ENCODE data around the gene HIC1.

Gene HIC1

DNA sequence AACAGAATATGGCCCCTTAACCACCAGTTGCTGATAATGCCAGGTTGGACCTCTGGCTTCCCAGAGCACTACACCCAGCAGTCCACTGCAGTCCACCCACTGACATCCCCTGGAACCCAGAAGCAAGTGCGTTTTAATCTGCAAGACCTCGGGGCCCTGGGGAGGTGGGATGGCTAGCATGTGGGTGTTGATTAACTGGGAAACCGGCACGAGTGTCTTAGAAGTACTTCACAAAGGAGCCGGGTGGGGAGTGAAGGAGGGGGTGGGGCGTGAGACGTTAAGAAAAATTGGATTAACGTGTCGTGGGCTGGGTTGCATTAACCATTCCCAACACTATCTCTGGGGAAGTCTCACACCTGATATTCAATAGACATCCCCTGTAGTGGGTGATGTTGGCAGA, 6.1 kb upstream of the HIC1 start:
- peak; percentile 29 for DNase-seq

DNA sequence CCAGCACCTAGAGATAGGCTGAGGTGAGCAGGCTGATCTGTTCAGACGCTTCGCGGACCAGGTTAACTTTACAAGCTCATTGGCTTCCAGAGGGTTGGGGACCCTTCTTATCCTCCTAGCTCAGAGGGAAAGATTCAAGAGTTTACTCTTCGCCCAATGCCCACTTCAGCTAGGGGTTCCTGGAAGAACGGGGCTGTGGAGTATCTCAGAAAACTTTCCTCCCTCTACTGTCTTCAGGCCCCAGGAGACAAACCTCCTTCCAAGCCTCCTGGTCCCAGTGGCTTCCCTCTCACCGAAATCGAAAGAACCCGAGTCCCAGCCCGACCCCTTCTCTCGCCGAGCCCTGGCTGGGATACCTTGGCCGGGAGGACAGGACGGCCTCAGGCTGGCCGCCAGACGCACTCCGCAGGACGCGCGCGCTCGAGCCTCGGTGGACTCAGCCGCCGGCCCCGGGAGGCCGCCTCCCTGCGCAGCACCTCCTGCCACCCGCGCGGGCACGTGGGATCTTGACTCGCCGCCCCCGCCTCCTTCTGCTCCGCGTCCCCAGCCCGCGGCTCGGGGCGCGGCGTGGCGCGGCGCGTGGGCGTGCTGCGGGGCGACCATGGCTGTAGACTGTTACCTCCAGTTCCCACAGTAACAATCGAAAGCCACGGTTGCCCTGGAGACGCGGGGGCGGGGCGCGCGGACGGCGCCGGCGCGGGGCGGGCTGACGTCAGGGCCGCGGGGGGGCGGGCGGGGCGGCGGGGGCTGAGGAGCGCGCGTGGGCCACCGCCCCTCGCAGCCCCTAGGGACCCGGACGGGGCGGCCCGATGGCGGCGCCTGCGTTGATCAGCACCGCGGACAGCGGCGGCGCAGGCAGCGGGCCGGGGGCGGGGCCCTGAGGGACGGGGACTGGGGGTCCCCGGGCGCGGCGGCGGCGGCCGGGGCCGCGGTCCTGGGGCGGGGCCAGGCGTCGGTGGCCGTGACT, 5.3 kb upstream of the HIC1 start:
- DNase-seq: peak; percentile 93

DNA sequence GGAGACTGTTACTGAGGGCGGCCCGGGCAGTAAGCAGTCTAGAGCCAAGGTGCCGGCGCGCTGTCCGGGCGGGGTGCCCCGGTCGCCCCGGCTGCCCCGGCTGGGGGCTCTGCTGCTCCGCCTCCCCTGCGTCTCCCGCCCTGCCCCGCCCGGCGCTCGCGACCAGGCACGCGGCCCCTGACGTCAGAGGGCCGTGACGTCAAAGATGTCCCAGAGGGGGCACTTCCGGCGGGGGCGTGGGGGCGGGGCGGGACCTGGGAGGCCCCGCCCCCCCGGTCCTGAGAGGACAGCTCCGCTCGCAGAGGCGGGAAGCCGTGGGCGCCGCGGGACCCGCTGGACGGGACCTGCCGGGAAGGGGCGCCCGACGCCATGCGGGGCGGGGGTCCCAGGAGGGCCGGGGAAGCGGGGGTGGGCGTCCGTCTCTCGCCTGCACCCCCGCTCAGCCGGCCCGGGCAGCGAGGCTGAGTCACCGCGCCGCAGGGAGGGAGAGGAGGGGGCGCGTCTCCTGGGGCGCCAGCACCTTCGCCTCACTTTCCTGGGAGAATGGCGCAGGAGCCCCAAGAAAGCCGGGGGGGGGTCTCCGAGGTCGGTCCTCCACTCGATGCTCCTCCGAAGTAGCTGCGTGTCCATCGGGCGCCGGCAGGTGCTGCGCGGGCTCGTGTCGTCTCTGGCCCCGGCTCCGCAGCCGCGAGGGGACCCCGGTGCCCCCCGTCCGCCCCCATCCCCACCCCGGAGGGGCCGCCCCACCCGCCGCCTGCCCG, 4.4 kb upstream of the HIC1 start:
- peak; percentile 84 for DNase-seq

DNA sequence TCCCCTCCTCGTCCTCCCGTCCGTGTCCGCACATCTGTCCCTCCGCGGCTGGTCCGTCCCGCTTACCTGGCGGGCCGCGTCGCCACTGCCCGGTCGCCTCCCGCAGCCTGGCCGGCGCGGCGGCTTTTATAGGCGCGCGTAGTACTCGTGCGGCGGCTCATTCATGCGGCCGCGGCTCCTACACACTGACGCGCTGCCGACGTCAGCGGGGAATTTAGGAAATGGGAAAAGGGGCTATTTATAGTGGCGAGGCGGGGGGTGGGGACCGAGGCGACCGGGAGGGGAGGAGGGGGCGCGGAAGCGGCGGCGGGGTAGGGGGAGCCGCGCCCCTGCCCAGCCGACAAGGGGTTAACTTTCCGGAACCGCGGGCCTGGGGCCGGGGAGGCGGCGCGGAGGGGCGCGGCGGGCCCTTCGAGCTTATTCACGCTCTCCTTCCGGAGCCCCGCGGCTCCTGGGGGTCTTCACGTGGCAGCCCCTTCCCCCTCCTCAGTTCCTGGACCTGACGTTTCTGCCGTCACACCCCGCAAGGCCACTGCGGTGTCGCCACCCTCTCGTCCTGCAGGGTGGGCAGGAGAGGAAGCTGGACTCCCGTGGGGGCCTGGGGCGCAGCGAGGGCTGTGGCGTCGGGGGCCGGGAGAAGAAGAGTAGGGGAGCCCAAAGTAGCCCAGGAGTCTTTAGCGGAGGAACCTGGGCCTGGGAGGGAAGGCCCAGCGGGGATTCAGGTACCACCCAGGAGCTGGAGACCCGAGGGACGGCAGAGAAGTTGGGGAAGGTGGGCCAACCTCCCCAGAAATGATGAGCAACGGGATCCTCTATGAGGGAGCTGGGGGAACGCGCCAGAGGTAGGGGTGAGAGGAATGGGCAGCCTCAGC, 3.6 kb upstream of the HIC1 start:
- DNase-seq: peak; percentile 54

DNA sequence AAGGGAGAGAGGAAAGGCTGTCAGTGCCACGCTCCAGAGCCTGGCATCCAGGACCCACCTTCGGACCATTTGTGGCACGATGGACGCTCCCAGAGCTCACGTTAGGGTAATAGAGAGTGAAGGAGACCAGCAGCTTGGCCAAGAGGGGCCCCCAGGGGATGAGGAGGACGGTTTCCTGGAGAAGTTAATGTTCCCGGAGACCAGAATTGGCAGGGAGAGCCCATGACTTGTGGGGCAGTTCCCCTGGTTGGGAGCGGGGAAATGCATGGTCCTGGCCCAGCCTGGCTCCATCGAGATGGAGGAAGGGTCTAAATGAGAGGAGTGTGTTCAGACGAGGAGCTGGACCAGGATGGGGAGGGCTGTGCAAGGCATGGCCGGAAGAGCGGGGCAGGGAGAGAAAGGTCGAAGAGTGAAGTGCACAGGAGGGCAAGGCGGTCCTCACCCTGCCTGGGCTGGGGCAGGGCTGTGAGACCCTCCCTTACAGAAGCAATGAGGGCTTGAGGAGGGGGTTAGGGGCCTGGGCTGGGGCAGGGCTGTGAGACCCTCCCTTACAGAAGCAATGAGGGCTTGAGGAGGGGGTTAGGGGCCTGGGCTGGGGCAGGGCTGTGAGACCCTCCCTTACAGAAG, 2.9 kb upstream of the HIC1 start:
- DNase-seq: peak; percentile 36

DNA sequence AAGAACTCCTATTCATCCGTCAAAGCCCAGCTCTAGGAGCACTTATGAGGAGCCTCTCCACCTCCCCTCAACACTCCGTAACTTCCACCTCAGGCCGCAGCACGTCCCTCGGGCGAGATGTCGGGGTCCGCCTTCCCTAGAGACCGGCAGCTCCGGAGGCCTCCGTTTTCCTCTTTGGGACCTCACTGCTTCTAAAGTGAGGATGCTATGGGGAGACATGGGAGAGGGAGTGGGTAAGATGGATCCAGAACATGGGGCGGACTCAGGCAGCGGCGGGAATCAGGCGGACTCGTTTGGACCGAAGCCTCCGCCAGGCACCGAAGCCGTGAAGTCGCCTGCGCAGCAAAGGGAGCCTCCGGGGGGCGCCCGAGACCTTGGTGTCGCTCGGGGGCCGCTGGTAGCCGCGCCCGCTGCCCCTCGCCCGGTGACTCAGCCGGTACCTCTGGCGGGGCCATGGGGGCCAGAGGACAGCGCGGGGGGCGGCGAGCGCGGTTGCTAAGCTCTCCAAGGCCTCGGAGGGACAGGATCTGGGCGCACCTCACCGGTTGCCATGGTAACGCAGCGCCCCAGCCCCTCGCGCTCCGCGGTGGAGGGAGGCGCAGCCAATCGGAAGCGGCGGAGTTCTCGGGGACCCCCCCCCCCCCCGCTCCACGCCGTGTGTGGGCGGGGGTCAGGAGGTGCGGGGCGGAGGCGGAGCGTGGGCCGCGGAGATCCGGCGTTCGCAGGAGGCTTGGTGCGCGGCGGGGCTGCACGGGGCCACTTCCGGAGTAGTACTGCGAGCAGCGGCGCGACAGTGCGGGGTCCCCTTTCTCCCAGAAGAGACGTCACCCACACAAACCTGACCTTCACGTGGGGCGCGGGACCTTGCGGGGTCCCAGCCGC, 1.3 kb upstream of the HIC1 start:
- DNase-seq: peak; percentile 77

DNA sequence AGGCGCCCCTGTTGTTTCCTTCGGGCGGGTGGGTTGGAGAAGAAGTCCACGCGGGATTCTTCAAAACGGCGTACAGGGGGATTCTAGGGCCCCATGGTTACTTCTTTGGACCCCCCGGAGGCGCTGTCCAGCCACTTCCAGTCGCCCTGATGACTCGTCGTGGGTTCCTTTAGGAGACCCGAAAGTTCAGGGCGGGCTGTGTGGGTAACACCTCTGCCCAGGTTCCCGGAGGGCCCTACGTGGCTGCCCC, 716 bp upstream of the HIC1 start:
- peak; percentile 66 for DNase-seq

DNA sequence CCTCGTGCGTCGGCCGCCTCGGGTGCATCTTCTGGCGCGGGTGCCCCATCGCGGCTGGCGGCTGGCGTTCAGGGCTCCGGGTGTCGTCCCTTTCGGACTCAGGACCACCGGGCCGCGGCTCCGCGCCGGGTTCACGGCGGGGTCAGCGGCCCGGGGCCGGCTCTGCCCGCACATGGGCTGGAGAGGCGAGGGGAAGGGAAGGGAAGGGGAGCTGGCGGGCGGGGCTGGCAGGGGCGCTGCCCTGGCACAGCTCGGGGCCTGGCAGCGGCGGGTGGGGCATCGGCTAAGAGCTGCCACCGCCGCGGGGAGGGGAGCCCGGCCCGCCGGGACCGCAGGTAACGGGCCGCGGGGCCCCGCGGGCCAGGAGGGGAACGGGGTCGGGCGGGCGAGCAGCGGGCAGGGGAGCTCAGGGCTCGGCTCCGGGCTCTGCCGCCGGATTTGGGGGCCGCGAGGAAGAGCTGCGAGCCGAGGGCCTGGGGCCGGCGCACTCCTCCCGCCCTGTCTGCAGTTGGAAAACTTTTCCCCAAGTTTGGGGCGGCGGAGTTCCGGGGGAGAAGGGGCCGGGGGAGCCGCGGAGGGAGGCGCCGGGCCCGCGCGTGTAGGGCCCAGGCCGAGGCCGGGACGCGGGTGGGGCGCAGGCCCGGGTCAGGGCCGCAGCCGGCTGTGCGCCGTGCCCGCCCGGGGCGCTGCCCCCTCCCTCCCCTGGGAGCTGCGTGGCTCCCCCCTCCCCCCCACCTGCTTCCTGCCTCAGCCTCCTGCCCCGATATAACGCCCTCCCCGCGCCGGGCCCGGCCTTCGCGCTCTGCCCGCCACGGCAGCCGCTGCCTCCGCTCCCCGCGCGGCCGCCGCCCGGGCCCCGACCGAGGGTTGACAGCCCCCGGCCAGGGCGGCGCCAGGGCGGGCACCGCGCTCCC, 646 bp downstream of the HIC1 start:
- DNase-seq: peak; percentile 59

DNA sequence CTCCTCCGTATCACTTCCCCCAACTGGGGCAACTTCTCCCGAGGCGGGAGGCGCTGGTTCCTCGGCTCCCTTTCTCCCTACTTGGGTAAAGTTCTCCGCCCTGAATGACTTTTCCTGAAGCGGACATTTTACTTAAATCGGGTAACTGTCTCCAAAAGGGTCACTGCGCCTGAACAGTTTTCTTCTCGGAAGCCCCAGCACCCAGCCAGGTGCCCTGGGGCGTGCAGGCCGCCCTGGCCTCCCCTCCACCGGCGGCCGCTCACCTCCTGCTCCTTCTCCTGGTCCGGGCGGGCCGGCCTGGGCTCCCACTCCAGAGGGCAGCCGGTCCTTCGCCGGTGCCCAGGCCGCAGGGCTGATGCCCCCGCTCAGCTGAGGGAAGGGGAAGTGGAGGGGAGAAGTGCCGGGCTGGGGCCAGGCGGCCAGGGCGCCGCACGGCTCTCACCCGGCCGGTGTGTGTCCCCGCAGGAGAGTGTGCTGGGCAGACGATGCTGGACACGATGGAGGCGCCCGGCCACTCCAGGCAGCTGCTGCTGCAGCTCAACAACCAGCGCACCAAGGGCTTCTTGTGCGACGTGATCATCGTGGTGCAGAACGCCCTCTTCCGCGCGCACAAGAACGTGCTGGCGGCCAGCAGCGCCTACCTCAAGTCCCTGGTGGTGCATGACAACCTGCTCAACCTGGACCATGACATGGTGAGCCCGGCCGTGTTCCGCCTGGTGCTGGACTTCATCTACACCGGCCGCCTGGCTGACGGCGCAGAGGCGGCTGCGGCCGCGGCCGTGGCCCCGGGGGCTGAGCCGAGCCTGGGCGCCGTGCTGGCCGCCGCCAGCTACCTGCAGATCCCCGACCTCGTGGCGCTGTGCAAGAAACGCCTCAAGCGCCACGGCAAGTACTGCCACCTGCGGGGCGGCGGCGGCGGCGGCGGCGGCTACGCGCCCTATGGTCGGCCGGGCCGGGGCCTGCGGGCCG, 1.6 kb downstream of the HIC1 start:
- peak; percentile 52 for DNase-seq

DNA sequence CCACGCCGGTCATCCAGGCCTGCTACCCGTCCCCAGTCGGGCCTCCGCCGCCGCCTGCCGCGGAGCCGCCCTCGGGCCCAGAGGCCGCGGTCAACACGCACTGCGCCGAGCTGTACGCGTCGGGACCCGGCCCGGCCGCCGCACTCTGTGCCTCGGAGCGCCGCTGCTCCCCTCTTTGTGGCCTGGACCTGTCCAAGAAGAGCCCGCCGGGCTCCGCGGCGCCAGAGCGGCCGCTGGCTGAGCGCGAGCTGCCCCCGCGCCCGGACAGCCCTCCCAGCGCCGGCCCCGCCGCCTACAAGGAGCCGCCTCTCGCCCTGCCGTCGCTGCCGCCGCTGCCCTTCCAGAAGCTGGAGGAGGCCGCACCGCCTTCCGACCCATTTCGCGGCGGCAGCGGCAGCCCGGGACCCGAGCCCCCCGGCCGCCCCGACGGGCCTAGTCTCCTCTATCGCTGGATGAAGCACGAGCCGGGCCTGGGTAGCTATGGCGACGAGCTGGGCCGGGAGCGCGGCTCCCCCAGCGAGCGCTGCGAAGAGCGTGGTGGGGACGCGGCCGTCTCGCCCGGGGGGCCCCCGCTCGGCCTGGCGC, 2.4 kb downstream of the HIC1 start:
- peak; percentile 36 for DNase-seq

DNA sequence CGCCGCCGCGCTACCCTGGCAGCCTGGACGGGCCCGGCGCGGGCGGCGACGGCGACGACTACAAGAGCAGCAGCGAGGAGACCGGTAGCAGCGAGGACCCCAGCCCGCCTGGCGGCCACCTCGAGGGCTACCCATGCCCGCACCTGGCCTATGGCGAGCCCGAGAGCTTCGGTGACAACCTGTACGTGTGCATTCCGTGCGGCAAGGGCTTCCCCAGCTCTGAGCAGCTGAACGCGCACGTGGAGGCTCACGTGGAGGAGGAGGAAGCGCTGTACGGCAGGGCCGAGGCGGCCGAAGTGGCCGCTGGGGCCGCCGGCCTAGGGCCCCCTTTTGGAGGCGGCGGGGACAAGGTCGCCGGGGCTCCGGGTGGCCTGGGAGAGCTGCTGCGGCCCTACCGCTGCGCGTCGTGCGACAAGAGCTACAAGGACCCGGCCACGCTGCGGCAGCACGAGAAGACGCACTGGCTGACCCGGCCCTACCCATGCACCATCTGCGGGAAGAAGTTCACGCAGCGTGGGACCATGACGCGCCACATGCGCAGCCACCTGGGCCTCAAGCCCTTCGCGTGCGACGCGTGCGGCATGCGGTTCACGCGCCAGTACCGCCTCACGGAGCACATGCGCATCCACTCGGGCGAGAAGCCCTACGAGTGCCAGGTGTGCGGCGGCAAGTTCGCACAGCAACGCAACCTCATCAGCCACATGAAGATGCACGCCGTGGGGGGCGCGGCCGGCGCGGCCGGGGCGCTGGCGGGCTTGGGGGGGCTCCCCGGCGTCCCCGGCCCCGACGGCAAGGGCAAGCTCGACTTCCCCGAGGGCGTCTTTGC, 3.1 kb downstream of the HIC1 start:
- peak; percentile 38 for DNase-seq

DNA sequence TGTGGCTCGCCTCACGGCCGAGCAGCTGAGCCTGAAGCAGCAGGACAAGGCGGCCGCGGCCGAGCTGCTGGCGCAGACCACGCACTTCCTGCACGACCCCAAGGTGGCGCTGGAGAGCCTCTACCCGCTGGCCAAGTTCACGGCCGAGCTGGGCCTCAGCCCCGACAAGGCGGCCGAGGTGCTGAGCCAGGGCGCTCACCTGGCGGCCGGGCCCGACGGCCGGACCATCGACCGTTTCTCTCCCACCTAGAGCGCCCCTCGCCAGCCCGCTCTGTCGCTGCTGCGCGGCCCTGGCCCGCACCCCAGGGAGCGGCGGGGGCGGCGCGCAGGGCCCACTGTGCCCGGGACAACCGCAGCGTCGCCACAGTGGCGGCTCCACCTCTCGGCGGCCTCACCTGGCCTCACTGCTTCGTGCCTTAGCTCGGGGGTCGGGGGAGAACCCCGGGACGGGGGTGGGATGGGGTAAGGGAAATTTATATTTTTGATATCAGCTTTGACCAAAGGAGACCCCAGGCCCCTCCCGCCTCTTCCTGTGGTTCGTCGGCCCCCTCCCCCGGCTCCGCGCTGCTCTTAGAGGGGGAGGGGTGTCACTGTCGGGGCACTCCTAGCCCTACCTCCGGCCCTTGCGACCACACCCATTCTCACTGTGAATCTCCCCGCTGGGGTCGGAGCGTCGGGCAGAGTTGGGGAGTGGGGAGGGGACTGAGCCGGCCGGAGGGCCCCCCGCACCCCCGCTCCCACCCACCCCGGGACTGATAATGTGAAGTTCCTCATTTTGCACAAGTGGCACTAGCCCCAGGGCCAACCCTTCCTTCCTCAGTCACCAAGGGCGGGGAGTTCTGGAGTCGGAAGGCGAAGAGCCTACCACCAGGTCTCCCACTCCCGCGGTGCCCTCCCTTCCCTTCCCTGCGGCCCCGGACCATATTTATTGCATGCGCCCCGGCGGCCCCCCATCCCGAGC, 4.0 kb downstream of the HIC1 start:
- peak; percentile 80 for DNase-seq

DNA sequence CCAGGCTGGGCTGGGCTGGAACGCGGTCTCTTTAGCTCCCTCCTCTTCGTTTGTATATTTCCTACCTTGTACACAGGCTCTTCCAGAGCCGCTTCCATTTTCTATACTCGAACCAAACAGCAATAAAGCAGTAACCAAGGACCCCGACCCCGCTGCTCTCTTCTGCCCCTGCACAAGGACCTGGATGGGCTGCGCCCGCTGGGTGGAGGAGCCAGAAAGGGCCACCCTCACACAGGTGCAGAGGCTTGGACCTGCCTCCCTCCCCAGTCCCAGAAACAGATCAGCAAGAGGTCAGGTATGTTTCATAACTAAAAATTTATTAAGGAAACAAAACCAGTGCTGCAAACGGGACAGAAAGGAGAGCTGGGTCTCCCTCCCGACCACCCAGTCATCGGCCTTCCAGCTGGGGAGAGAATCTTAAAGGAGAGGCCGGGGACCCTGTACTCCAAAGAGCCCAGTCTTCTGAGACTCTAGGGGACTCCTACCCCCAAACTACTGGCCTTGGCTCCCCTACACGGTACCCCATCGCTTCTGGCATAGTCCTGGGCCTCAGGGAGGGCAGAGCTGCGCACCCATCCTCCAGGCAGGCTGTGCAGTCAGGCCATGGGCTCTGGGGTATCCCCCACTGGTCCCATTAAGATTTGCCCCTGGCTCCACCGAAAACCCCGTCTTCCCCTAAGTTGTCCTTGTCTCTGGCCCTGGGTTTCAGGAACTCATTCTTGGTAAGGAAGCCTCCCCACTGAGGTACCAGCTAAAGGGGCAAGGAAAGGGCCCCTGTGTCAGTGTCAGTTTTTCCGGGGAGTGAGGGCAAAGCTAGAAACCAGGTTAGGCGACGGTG, 4.9 kb downstream of the HIC1 start:
- peak; percentile 18 for DNase-seq

DNA sequence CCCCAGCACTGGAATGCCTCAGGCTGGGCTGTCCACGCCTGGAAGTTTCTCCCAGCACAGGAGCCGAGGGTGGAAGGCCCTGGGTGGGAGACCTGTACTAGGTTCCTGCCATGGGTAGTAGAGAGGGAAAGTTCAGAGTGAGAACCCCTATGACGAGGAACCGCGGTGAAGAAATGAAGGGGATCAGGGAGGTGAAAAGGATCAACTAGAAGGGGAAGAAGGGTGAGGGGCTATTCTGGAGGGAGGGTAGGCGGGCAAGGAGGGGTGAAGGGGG, 5.4 kb downstream of the HIC1 start:
- no peak for DNase-seq

DNA sequence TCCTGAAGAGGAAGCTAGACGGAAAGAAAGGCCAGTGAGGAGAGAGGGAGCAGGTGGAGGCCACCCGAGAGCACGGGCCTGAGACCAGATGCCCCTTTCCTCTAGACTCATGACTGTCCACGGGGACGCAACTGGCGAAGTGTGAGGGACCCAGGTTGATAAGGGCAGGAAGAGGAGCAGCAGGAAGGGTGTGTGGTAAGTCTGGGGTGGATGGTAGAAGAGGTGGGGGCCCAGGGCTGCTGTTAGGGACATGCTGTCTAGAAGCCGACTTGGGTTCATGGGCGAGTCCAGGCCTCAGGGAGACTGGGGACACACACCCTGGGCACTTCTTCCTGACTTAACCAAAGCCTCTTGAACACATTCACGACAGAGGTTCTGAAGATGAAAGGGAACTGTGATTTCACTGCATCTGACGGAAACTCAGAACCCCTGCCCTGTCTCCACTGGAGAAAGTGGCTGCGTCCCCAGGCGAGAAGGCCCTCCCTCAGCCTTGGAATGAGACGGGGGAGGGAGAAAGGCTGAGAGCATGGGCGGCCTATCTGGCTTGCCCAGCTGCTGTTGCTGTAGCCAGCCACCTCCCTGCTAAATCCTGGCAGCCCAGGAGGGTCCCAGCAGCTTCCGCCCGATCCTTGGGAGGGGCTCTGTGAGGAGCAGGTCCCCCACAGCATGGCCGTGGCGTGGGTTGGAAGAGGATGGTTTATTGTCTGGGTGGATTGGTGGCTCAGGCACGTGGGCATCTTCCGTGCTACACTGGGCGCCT, 6.0 kb downstream of the HIC1 start:
- peak; percentile 42 for DNase-seq

Data from femur (tissue), 1 donor.